HG02870 (cell line): ENCODE measurements around the gene MYMK.

Source experiments
- ATAC-seq: cut with Tn5 transposase; IDR thresholded peaks from one replicate; pipeline ENCODE4 v1.9.1; 2021; ENCODE audit warnings: mild to moderate bottlenecking, moderate library complexity; ENCODE audit not compliant: unreplicated experiment

Gene MYMK

GRCh38 chr9:133488686-133489252 lies 36.0 kb downstream of the MYMK start:
- ATAC-seq: no peak

GRCh38 chr9:133487331-133487725 lies 37.4 kb downstream of the MYMK start:
- no peak for ATAC-seq

GRCh38 chr9:133485531-133486260 lies 39.1 kb downstream of the MYMK start:
- ATAC-seq: no peak

- ATAC-seq: no peak
Measured at GRCh38 chr9:133484671-133485437, 39.9 kb downstream of the MYMK start.

DNA sequence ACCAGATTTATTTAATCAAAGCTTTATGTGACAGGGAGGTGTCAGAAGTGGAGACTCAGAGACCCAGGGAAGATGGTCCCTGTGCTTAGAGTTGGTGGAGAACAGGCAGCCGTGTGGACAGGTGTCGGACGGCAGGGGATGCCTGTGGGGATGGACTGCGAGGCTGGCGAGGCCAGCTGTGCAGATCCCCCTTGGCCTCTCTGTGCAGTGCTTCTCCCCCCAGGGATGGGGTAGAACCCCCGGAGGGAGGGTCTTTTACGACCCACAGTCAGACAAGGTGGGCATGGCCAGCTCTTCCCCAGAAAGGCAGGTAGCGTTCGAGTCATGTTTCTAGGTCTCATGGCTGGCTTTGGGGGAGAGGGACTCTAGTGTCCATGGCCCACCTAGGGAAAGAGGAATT lies 41.1 kb downstream of the MYMK start:
- no peak for ATAC-seq

GRCh38 chr9:133478851-133479711 lies 45.7 kb downstream of the MYMK start, which contains the start of gene SLC2A6:
Gene SLC2A6, minus strand, starts transcription at chr9:133479099. Its CDS starts 40 bp downstream, at chr9:133479059.
- peak; percentile 81 for ATAC-seq

- peak; percentile 40 for ATAC-seq
Measured at GRCh38 chr9:133477992-133478850, 46.5 kb downstream of the MYMK start.

DNA sequence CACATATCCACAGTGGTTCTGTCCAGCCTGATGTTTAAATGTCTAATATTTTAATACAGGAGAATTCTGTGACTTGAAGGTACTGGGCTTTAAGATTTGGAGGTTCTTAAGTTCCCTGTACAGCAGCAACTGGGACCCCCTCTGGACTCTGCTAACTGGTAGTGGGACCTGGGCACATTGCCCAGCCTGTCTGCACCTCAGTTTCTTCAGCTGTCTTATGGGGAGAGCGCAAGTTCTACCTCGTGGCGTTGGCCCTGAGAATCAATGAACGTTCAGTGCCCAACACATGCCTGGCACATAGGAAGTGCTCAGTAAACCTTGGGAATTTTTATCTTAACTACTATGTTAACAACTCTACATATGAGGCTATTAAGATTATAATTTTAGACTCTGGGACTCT lies 47.3 kb downstream of the MYMK start:
- no peak for ATAC-seq

DNA sequence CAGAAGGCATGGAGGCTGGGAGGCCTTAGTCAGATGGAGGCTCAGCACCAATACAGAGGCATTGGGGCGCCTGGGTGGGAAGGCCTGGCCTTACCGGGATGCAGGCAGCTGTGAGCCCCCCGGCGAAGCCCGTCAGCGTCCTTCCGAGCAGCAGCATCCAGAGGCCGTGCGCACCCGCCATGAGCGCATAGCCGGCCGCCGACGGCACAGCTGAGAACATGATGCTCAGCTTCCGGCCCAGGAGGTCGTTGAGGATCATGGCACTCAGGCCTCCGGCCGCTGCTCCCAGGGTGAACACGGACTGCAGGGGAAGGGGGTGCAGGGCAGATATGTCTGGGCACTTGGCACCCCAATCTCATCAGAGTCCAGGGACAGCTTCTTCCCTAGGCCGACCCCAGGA lies 47.8 kb downstream of the MYMK start:
- ATAC-seq: no peak

- ATAC-seq: no peak
Measured at GRCh38 chr9:133476036-133476931, 48.5 kb downstream of the MYMK start.

GRCh38 chr9:133475292-133476012 lies 49.3 kb downstream of the MYMK start:
- no peak for ATAC-seq

DNA sequence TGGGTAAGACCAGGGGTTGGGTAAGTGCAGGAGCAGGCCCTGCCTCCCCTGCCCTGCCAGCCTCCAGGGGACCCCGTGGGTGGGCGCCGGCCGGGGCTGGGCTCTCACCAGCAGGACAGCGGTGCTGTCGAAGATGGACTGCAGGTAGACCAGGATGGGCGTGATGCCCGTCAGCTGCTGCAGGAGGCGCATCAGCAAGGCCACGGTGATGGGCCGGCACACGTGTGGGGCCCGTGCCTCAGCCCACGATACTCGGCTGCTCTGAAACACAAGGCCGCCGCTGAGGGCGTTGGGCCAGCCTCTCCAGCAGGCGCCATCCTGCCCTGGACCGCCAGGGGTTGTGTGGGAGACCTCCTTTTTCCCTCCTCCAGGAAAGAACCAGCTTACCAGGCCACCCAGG lies 49.9 kb downstream of the MYMK start:
- no peak for ATAC-seq

- ATAC-seq: no peak
Measured at GRCh38 chr9:133474215-133474614, 50.5 kb downstream of the MYMK start.

GRCh38 chr9:133473743-133474142 lies 51.0 kb downstream of the MYMK start:
- no peak for ATAC-seq

GRCh38 chr9:133472753-133473378 lies 51.9 kb downstream of the MYMK start:
- no peak for ATAC-seq

- ATAC-seq: no peak
Measured at GRCh38 chr9:133472277-133472645, 52.5 kb downstream of the MYMK start.

GRCh38 chr9:133471551-133472276 lies 53.0 kb downstream of the MYMK start:
- no peak for ATAC-seq
